H1 (cell line): ENCODE data around the gene NR2E3. TPM values are rescaled to one million over a fixed set of nuclear protein-coding genes. Genes with fewer than 3 reads are reported as not detected.

Source experiments
- CHD2 ChIP-seq: IDR thresholded peaks from 2 replicates; pipeline ENCODE4 v1.6.1; 2012; ENCODE audit warnings: low read length, improper control_type of control experiment
- CREB1 ChIP-seq: IDR thresholded peaks from 2 replicates; pipeline ENCODE4 v1.6.1; 2012; ENCODE audit warnings: inconsistent platforms
- EZH2 ChIP-seq: fragments of 200-600 bp; sonication (generic); IDR thresholded peaks from 2 replicates; pipeline ENCODE4 v1.7.1; 2012; ENCODE audit warnings: low read depth, mild to moderate bottlenecking, moderate library complexity, low read length, inconsistent platforms; ENCODE audit not compliant: severe bottlenecking
- GABPA ChIP-seq: IDR thresholded peaks from 2 replicates; pipeline ENCODE4 v1.6.1; 2011; ENCODE audit warnings: mild to moderate bottlenecking, low read length, moderate library complexity, borderline replicate concordance; ENCODE audit not compliant: insufficient read depth
- RFX5 ChIP-seq: IDR thresholded peaks from 2 replicates; pipeline ENCODE4 v1.6.1; 2011; ENCODE audit warnings: low read depth, low read length, improper control_type of control experiment, borderline replicate concordance
- SIRT6 ChIP-seq: IDR thresholded peaks from one replicate; pipeline ENCODE4 v1.7.1; 2012; ENCODE audit warnings: low read length, inconsistent platforms
- SIX5 ChIP-seq: IDR thresholded peaks from 2 replicates; pipeline ENCODE4 v1.6.1; 2011; ENCODE audit warnings: mild to moderate bottlenecking, low read depth, low read length
- TBP ChIP-seq: IDR thresholded peaks from 2 replicates; pipeline ENCODE4 v1.6.1; 2011; ENCODE audit warnings: low read depth, low read length, improper control_type of control experiment
- polyA plus RNA-seq, 7 experiments: library from polyadenylated mRNA; depleted of rRNA in 3 of 7; stranded (reverse) in 5 of 7; unstranded in 2 of 7; fragments of >200 nt in 5 of 7; fragments of 200-250 nt in 2 of 7; gene quantifications; 1 replicate in 5 of 7; 2 replicates in 1 of 7; 4 replicates in 1 of 7; pipeline versions ENCODE4 v1.2.1 to v1.2.3, GENCODE V29; 2011 to 2013; ENCODE audit warnings: missing spikeins in 2 of 7, mixed read lengths in 2 of 7
- total RNA-seq: library from RNA; stranded (reverse); fragmentation: NEBNext Ultra II Directional; extraction: Animal tissue kit (Norgen Biotek cat#: 25700); gene quantifications from 2 replicates; pipeline ENCODE4 v1.2.1, GENCODE V29; 2021

NR2E3 gene
- total and polyA plus RNA-seq, 2 of the 8 experiments (the other 6 are each of a cell fraction or from before 2014, with no cell fraction given): 0.56 to 0.80 TPM

GRCh38 chr15:71777216-71777943 is 33.0 kb upstream of the NR2E3 start (continued):
- TF ChIP-seq TBP (no peak), GABPA (no peak), CREB1 (no peak), CHD2 (no peak), SIRT6 (no peak), SIX5 (no peak), RFX5 (no peak), EZH2 (no peak)
